AG20443 (cell line): Measurements from ENCODE around the gene ADAMTS9.

ENCODE experiments used
- DNase-seq: peaks from one replicate; pipeline ENCODE4 v3.0.0; 2012; ENCODE audit warnings: low spot score, mixed read lengths

The ADAMTS9 gene, protein sequence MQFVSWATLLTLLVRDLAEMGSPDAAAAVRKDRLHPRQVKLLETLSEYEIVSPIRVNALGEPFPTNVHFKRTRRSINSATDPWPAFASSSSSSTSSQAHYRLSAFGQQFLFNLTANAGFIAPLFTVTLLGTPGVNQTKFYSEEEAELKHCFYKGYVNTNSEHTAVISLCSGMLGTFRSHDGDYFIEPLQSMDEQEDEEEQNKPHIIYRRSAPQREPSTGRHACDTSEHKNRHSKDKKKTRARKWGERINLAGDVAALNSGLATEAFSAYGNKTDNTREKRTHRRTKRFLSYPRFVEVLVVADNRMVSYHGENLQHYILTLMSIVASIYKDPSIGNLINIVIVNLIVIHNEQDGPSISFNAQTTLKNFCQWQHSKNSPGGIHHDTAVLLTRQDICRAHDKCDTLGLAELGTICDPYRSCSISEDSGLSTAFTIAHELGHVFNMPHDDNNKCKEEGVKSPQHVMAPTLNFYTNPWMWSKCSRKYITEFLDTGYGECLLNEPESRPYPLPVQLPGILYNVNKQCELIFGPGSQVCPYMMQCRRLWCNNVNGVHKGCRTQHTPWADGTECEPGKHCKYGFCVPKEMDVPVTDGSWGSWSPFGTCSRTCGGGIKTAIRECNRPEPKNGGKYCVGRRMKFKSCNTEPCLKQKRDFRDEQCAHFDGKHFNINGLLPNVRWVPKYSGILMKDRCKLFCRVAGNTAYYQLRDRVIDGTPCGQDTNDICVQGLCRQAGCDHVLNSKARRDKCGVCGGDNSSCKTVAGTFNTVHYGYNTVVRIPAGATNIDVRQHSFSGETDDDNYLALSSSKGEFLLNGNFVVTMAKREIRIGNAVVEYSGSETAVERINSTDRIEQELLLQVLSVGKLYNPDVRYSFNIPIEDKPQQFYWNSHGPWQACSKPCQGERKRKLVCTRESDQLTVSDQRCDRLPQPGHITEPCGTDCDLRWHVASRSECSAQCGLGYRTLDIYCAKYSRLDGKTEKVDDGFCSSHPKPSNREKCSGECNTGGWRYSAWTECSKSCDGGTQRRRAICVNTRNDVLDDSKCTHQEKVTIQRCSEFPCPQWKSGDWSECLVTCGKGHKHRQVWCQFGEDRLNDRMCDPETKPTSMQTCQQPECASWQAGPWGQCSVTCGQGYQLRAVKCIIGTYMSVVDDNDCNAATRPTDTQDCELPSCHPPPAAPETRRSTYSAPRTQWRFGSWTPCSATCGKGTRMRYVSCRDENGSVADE (N-terminal part only)

DNA sequence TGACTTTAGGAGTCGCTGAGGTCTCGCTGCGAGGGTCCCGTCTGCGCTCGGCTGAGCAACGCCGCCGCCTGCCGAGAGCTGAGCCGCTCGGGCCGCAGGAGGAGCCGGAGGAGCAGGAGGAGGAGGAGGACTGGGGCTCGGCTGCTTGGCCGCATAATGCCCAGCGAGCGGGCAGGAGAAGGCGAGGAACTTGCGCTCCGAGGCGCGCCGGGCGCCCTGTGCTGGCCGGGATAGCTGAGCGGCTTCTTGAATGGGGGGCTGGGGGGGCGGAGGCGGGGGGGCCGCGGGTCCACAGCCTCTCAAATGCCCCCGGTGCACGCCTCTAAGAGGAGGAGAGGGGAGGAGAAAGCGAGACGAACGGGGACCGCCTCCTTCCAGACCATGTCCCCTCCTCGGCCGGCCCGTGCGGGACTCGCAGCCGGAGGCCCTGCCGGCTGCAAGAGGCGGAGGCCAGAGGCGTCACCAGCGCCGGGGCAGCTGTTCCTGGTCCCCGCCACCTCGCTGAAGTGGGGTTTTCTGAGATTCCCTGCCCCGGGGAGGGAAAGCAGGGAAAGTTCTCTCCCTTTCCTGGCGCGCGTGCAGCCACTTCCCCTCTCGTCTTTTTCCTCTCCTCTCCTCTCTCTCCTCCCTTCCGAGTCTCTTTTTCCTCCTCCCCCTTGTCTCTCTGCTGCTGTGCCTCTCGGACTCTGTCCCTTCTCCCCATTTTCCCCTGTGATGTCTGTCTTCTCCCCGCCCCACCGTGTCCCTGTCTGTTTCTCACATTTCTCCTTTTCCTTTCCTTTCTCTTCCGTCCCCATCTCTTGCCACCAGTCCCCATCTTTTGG is at the start of gene ADAMTS9:
ADAMTS9 (minus strand) TSS at position 220 of the 824 bp plus-strand sequence. CDS start 343 bp downstream, outside the sequence.
- DNase-seq, result peak; percentile 83

DNA sequence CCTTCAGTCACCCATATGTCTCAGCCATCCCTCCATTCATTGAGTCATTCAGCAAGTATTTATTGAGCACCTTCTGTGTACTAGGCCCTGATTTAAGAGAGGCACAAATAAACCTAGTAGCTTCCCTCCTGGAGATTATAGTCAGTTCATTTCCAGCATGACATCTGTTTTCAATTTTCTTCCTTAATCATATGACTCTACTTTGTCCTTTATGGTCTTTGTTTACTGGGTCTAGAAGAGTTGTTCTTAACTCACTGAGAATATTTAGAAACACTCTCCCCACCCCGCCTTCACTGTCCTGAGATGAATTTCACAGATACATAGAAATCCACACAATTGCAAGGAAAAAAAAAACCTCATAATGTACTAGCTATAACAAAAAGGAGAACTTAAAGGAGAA is 44.8 kb upstream of the ADAMTS9 start:
- DNase-seq, result no peak

DNA sequence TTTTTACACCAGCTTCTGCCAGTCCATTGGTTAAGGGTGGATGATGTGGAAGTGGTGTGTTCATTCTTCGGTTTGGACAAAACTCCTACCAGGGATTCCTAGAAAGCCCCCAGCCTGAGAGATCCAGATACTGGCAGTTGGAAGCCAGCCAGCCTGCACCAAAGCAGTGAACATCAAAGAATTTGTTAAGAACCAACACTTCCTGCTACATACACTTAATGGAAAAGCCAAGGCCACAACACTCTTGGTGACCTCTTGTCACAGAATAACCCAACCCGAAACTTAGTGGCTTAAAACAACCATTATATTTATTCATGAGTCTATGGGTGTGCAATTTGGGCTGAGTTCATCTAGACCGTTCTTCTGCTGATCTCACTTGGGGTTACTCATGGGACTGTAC is 42.9 kb upstream of the ADAMTS9 start:
- no peak for DNase-seq

DNA sequence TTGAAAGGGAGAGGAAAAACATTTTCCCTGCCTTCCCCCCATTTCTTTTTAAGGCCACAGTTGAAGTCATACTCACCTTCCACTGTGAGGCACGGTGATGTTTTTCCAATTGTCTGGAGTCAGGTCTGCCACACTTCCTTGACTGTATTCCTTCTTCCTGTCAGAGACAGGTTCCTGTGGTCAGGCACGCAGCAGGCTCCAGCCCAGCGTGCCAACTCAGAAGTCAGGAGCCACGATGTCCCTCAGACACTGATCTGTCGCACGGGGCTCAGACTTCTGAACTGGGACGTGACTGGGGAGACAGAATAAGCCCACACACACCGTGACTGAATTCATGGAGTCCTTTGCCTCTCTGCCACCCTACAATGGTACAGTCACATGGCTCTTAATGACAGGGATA is 41.2 kb upstream of the ADAMTS9 start:
- no peak for DNase-seq

DNA sequence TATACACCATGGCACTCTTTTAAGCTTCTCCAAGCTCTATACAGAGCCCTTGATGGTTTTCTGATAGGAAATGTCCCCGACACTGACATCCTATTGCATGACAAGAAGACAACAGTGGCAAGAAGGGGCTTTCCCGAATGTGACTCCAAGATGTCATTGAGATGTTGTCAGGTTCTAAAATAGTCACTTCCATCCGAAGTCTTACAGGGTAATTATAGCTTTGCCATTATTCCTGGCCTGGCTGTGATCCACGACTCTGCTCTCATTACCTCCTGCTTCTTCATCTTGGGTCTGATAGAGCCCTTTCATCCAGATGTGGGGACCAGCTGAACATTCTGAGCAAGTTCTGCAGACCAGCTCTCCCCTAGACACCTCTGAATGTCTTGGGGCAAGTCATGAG is 40.6 kb upstream of the ADAMTS9 start:
- no peak for DNase-seq

DNA sequence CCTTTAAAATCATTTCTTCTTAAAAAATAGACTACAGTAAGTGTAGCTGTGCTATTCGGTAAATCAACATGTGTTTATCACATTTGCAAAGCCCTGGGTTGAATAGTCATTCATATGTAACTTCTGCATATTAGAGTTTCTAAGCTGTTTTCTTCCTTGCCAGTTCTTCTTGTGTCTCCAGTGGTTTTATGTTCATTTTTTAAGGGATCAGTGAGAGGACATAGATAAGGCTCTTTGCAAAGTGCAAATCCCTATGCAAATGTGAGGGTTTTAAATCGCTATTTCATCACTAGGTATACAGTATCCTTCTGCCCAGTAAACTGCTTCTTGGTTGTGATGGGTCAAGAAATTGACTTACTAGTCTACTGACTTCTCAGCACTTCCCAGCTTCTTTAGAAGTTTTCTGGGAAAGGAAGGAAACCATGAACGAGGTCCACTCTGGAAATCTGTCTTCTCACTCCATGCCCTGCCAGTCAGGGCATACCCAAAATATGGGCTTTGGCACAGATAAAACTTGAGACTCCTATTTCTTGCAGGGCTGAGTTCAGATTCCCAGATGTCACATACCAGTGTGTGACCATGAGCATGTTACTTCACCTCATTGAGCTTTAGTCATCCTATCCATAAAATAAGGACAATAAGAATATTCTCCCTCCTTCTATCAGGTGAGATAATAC is 38.8 kb upstream of the ADAMTS9 start:
- DNase-seq, result no peak

DNA sequence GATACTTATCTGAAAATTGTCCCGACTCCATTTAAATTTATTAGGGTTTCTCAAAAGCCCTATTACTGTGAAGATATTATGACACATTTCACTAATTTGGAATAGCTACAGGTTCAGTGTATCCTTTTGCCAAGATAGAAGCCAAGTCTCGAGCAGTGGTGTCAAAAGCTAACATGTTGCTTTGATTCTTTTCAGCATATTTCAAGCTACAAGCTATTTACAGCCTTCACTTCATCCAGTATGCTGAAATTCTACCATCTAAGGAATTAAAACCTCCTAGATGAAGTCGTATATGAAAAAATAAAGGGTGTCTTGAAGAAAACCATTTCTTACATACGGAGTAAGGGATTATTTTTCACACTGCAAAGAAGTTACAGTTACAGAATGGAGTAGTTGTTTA is 31.2 kb upstream of the ADAMTS9 start:
- DNase-seq, result no peak

DNA sequence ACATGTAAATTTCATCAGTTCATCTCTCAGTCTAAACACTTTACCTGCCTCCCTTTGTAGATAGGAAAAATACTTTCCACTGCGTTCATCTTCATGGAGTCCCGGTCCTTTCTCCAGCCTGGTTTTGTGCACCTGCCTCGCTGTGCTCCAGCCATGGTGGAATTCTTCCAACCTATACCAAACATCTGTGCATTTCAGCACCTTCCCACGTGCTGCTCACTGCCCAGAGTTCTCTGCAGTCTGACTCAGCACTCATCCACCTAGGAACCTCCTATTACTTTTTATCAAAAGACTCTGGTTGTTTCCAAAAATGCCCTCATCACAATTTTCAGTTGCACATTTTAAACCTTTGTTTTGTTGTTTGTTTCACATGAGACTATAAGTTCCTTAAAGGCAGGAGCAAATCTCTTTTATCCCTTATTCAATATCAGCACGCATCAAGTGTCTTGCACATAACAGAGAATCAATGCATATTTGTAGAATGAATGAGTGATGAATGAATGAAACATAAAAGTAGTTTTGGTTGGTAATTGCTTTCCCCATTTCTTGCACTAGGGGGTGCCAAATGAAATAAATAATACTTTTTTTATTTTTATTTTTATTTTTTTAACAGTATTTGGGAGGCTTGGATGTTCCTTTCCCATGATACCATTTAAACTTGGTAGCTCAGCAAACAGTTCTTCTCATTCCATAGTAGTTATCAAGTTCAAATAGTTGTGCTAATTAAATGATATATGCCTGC is 30.2 kb upstream of the ADAMTS9 start:
- DNase-seq, result peak; percentile 16

DNA sequence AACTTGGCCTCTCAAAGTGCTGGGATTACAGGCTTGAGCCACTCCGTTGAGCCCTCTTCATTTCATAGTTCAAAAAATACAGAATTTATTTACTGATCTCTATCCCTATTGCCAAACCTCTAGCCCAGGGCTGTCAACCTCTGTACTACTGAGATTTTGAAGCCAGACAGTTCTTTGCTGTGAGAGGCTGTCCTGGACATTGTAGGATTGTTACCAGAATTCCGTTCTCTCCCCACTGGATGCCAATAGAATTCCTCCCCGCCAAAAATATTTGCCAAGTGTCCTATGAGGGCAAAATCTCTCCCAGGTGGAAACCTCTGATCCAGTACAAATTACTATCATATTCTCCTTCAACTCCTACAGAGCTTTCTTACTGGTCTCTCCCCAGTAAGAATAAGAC is 29.6 kb upstream of the ADAMTS9 start:
- no peak for DNase-seq

DNA sequence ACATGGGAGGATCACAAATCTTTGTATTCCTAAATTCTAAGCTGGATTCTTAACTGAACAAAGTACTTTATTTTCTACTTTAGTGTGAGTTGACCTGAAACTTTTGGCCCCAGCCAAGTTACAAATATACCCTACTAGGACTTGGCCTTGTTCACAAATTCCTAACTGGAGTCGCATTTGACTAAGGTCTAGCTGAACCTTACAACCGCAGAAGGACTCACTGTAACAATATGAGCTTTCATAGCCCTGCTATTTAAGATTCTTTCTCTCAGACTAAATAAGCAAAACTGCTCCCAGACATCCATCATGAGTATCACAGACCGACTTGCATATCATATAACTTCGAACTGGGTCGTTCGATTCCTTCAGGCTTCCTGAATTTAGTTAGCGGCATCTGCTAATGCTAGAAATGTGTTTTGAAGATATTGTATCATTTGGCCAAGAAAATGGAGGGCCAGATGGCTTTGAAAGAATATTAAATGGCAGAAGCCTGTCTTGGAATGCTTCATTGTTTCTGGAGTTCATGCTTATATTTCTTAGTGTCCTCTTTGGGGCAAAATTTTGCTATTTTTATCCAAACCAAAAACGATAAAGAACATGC is 28.4 kb upstream of the ADAMTS9 start:
- no peak for DNase-seq

DNA sequence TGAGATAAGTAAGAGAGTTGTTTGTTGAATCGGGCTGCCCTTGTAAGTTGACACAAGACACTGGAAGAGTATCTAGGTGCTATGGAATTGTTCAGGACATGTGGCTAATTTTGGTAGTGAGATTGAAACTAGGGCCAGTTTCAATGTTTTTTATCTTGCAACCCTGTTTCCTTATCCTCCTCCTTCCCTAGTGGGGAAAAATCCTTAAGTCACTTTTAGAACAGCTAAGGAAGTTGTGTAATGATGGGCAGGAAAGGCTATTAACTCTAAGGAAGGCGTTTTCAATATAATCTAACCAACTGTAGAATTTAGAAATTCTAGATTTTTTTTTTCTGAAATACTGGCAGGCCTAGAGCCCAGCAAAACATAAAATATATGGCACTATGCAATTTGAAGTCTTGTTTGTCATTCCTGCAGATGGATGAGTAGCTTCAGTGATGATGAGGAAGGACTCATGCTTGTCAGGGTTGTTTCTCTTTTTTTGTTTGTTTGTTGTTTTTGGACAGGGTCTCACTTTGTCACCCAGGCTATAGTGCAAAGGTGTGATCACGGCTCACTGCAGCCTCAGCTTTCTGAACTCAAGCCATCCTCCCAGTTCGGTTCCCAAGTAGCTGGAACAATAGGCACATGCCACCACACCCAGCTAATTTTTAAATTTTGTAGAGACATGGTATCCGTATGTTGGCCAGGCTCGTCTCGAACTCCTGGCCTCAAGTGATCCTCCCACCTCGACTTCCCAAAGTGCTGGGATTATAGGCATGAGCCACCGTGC is 27.6 kb upstream of the ADAMTS9 start:
- no peak for DNase-seq

DNA sequence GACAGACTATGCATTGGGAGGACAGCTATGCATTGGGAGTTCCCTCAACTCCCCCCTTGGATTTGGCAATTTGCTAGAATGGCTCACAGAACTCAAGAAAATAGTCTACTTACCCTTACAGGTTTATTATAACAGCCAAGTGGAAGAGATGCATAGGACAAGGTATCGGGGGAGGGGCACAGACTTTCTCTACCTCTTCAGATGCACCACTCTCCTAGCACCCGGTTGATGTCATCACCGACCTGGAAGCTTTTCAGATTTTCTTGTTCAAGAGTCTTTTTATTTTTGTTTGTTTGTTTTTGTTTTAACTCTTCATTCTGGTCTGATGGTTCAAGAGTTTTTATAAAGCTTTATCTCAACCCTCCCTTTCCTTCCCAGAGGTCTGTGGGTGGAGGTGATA is 20.7 kb upstream of the ADAMTS9 start:
- no peak for DNase-seq

DNA sequence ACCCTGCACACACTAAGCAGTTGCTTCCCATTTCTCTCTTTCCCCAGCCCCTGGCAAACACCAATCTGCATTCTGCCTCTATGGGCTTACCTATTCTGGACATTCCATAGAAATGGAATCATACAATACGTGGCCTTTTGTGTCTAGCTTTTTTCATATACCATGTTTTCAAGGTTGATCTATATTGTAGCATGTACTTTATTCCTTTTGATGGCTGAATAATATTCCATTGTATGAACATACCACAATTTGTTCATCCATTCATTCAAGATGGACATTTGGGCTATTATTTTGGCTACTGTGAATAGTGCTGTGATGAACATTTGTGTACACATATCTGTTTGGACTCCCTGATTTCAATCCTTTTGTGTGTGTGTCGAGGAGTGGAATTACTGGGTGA is 18.1 kb upstream of the ADAMTS9 start:
- no peak for DNase-seq

DNA sequence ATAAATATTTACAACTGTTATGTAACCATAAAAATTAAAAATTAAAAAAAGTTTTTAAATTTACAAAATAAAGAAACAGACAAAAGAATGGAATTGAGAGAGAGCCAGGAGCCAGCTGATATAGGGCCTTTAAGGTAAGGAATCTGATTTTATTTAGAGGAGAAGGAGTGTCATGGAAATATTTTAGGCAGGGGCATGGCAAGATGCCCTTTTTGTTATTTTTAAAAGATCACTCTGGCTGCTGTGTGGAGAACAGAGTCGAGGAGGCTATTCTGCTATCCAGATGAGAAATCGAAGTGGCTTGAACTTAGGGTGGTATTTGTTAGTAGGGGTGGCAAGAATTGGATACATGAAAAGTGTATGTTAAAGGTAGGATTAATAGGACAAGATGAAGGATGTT is 9.1 kb upstream of the ADAMTS9 start:
- no peak for DNase-seq

DNA sequence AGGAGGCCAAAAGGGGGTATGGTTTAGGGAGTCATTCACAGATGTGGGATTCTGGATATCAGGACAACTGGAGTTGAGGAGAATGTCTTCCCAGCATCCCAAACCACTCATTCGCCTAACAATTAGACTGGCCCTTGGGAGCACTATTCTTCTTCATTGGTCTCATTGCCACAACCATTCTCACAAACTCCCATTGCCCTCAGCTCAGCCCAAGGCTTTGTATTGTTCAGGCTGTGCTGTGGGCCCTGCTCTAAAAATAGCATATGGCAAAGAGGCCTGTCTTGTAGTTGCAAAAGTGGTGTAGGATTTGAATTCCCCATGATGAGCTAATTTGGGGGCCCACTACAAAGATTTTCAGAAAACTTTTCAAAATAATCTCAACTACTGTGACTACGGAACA is 6.3 kb upstream of the ADAMTS9 start:
- DNase-seq, result no peak

DNA sequence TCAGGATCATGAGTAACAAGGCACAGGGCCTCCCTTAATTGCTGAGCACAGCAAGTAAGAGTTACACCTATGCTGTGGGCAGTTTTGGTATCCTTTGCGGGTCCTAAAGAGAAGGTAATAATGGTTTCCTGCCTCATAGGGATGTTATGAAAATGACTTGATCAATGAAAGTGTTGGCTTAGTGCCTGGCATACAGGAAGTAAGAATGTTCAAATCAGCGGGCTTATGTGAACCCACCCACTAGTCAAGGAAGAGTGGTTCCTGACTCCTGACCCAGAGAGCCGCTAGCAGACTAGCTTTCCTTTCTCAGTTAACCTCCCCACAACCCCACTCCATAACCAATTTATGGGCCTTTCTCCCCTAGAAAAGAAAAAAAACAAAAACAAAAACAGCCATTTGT is 5.2 kb upstream of the ADAMTS9 start:
- DNase-seq, result no peak

DNA sequence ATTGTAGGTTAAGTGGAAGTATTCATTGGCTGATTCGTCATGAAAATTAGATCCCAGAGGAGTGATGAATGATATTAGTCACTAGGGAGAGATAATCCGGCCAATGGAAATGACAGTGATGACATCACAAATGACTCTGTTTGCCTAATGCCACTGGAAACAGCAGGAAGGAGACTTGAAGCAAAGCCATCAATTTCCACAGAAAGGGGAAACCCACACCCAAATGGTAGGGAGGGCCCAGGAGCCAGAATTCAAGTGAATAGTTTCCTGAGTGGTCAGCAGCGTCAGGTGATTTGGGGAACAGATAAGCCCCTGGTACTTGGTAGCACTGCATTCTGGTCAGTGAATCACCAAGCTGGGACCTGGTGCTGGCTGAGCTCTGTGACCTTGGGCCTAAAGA is 3.3 kb upstream of the ADAMTS9 start:
- DNase-seq, result no peak

DNA sequence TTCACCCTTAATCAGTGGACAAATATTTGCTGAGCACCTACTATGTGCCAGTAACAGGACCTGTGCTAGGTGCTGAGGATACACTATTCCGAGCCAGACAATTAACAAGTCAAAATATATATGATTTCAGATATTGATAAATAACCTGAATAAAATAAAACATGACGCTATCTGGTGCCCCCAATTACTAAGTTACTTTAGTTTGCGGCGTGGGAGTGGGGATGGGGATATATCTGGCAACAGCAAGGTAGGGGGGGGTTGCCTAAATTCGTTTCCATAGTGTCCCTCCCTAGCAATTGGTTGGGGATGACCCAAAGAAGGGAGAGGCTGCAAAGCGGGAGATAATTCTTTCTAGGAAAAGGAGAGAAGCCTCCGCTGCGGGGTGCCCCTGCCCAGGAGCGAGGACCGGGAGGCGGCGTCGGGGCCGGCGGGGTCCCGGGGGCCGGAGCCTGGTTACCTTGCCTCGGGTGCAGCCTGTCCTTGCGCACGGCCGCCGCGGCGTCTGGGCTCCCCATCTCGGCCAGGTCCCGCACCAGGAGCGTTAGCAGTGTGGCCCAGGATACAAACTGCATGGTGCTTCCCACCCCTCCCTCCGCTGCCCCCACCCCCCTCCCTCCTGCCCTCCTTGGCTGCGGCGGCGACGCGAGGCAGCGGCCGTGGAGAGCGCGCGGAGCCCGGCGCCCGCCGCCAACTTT is 567 bp downstream of the ADAMTS9 start:
- no peak for DNase-seq
